Stimulated activated CD4-positive, alpha-beta T cell treated with anti-CD3 and anti-CD28 coated beads, Interleukin-4, amount 100 ng/mL, for 24 hours (primary cell): Measurements from ENCODE around the gene GASK1A.

Source experiments
- DNase-seq: peaks from one replicate; pipeline ENCODE4 v3.0.0-alpha.2; 2020

Gene GASK1A

GRCh38 chr3:42983927-42984326 is 4.8 kb downstream of the GASK1A start:
- DNase-seq = no peak

DNA sequence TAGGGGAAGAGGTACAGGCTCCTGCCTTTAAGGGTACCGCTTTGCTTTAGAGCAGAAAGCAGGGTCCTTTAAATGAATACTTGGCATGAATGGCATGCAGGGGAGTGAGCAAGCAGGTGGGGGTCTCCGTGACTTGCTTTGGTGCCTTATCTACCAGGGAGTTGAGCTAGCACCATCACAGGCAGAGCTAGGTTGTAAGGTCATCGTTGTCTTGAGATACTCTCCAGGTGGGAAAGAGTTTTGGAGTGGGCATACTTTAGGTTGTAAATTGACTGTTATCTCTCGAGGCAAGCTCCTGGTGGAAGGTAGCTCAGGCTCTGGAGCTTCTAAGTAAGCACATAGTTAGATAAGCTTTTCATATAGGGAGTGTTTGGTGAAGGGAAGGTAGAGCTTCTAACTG is 5.6 kb downstream of the GASK1A start:
- no peak for DNase-seq

GRCh38 chr3:42988097-42988496 is 9.0 kb downstream of the GASK1A start:
- DNase-seq = no peak

GRCh38 chr3:42988566-42988965 is 9.5 kb downstream of the GASK1A start:
- no peak for DNase-seq

GRCh38 chr3:42991341-42992315 is 12.5 kb downstream of the GASK1A start:
- DNase-seq = no peak

GRCh38 chr3:42994595-42994994 is 15.5 kb downstream of the GASK1A start:
- DNase-seq = no peak

DNA sequence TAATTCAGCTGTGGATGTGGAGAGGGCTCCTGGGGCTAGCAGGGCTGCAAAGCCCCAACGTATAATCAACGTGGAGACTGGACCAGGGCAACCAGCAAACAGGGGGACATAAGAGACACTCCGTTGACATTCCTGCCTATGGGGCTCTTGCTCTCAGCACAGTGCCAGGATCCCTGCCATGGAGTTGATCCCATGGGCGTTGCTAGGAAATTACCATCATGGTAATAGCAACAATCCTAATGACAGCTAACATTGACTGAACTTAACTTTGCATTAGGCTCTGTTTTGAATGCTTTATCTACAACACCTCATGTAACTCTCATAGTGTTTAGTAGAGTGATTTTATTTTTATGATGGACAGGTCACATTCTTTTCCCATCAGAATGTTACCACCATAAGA is 16.9 kb downstream of the GASK1A start:
- DNase-seq = no peak

GRCh38 chr3:42996633-42997075 is 17.5 kb downstream of the GASK1A start:
- no peak for DNase-seq

DNA sequence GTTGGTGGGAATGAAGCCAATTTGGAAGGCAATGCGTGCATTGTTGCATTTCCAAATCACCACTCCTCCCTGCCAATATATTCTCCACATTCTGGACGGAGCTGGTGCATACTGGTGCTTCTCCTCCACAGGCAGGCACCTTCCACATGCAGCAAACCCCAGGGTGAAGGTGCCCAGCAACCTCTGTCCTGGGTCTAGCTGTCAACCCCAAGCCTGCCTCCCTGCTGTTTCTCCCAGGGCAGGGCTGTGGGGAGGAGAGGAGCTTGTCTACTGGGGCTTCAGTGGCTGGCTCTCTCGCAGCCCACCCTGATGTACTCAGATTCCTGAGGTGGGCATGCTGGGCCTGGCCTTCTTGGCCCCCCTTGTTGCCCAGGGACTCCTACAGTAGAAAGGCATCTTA is 20.1 kb downstream of the GASK1A start:
- DNase-seq = no peak

- no peak for DNase-seq
These were observed 20.5 kb downstream of the GASK1A start for GRCh38 chr3:42999632-43000031.

DNA sequence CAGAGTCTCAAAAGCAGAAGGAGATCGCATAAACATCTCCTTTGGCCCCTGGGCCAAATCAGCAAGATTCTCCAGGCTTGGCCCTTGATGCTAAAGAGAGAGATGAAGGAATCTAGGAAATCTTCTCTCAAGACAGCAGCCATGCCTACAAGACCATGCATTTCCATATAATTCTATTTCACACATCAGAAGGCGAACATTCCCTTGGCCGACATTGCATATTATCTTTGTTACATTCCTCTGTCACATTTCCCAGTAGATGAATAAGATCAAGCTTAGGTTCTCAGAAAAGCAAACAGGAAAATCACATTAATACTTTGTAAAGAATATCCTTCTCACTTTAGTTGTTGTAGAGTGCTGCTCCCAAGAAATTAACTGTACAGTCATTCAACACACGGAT is 21.3 kb downstream of the GASK1A start:
- no peak for DNase-seq

DNA sequence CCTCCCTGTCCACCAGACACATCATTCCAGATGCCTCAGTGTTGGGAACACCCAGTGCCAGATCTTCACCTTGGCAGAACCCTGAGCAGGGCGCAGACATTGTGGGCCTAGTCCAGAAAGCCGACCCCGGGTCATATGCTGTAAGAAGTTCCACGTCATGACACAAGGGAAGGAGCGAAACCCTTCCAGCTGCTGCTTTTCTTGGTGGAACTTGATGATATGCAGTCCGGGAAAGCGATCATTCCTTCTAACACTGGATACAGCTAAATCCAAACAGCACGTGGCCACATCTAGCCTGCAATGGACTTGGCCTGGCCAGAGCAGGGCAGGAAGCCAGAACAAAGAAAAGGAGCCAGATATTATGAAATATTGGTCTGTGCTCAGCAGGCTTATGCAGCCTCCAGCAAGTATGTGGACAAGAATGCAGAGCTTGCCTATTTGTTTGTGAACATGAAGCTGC is 22.0 kb downstream of the GASK1A start:
- no peak for DNase-seq

- no peak for DNase-seq
These were observed 22.5 kb downstream of the GASK1A start for GRCh38 chr3:43001556-43002121.

DNA sequence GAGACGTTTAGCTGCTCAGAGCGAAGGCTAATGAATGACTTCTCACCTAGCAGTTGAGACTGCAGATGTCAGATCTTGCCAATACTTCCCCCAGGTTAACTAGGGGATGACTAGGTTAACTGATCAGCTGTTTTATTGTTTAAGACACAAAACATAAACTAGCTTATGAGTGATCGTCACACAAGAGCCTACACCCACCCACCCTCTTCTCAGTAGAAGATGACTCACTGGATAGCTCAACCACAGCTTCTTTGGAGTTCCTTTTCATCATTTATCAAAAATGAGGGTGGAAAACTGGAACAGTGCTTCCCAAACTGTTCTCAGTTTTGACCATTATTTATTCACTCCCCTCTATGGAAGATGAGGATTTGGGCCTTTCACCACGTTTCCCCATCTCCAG is 25.2 kb downstream of the GASK1A start:
- DNase-seq = no peak

DNA sequence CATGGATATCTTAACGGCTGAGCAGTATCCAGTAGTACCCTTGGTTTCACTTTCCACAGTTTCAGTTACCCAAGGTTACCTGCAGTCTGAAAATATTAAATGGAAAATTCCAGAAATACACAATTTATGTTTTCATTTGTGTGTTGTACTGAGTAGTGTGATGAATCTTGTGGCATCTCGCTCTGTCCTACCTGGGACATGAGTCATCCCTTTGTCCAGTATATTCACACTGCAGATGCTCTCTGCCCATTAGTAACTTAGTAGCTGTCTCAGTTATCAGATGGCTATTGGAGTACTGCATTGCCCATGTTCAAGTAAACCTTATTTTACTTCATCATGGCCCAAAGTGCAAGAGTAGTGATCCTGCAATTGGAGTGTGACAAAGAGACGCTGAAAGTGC is 26.1 kb downstream of the GASK1A start:
- DNase-seq = no peak

GRCh38 chr3:43005981-43006380 is 26.9 kb downstream of the GASK1A start:
- DNase-seq = no peak

GRCh38 chr3:43006825-43007224 is 27.7 kb downstream of the GASK1A start:
- DNase-seq = no peak

DNA sequence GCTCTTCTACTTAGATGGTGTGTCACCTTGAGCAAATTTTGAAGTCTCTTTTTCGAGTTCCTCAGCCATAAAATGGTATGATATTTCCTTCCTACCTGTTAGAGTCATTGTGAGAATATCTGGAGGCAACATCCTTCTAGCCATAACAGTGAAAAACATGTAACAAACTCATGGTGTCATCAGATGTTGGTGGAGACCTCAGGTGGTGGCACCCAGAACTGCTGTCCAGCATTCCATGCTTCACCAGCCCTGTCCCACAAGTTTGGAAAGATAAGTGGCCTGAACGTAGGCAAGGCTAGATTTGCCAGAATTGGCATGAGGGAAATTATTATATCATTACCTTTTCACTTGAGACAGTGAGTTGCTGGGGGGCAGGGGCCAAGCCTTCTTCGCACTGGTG is 30.4 kb downstream of the GASK1A start:
- DNase-seq = no peak

GRCh38 chr3:43010638-43011037 is 31.5 kb downstream of the GASK1A start:
- DNase-seq = no peak

DNA sequence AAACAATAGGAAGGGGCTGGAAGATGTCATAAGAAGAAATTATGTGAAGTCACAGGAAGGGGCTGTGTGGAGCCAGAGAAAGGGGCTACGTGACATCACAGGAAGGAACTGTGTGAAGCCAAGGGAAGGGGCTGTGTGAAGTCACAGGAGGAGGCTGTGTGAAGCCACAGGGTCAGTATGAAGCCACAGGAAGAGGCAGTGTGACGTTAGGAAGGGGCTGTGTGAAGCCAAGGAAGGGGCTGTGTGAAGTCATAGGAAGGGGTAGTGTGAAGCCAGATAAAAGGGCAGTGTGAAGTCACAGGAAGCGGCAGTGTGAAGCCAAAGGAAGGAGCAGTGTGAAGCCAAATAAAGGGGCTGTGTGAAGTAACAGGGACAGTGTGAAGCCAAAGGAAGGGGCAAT is 32.5 kb downstream of the GASK1A start:
- DNase-seq = no peak

DNA sequence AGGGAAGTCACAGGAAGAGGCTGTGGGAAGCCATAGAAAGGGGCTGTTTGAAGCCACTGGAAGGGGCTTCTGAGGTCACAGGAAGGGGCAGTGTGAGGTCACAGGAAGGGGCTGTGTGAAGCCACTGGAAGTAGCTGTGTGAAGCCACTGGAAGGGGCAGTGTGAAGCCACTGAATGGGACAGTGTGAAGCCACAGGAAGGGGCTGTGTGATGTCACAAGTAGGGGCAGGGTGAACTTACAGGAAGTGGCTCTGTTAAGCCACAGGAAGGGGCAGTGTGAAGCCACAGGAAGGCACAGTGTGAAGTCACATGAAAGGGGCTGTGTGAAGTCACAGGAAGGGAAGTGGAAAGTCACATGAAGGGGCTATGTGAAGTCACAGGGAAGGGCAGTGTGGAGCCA is 33.1 kb downstream of the GASK1A start:
- no peak for DNase-seq

DNA sequence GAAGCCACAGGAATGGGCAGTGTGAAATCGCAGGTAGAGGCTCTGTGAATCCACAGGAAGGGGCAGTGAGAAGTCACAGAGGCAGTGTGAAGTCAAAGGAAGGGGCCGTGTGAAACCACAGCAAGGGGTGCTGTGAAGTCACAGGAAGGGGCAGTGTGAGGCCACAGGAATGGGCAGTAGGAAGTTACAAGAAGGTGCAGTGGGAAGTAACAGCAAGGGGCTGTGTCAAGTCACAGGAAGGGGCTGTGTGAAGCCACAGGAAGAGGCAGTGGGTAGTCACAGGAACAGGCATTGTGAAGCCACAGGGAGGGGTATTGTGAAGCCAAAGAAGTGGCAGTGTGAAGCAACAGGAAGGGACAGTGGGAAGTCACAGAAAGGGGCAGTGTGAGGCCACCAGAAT is 34.1 kb downstream of the GASK1A start:
- DNase-seq = no peak

DNA sequence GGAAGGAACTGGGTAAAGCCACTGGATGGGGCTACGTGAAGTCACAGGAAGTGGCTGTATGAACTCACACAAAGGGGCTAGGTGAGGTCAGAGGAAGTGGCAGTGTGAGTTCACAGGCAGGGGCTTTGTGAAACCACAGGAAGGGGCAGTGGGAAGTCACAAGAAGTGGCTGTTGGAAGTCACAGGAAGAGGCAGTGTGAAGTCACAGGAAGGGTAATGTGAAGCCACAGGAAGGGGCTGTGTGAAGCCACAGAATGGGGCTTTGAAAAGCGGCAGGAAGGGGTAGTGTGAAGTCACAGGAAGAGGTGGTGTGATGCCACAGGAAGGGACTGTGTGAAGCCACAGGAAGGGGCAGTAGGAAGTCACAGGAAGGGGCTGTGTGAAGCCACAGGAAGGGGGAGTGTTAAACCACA is 34.6 kb downstream of the GASK1A start:
- DNase-seq = no peak

GRCh38 chr3:43014241-43014640 is 35.1 kb downstream of the GASK1A start:
- DNase-seq = no peak
